Measurements from ENCODE around the gene FKBP11.
A peak's percentile ranks its signal among the peaks of the same experiment; 100 is the strongest.

The FKBP11 gene

GRCh38 chr12:48925304-48926011, at the start of gene FKBP11:
Gene FKBP11 (minus strand): TSS chr12:48925492. CDS start chr12:48925428, 64 bp downstream.
- no peak for DNase-seq

- DNase-seq = no peak
Observed at GRCh38 chr12:48973941-48974673, 48.8 kb upstream of the FKBP11 start.

GRCh38 chr12:48973531-48973930, 48.2 kb upstream of the FKBP11 start:
- DNase-seq = no peak

GRCh38 chr12:48972952-48973483, 47.7 kb upstream of the FKBP11 start:
- DNase-seq = no peak

- no peak for DNase-seq
Observed at GRCh38 chr12:48972213-48972951, 47.1 kb upstream of the FKBP11 start.

GRCh38 chr12:48970702-48971334, 45.5 kb upstream of the FKBP11 start:
- DNase-seq = no peak

- no peak for DNase-seq
Observed at GRCh38 chr12:48969833-48970701, 44.8 kb upstream of the FKBP11 start.

GRCh38 chr12:48969160-48969771, 44.0 kb upstream of the FKBP11 start:
- DNase-seq = no peak

- no peak for DNase-seq
Observed at GRCh38 chr12:48968467-48968866, 43.2 kb upstream of the FKBP11 start.

GRCh38 chr12:48967991-48968390, 42.7 kb upstream of the FKBP11 start:
- no peak for DNase-seq

GRCh38 chr12:48966177-48966895, 41.0 kb upstream of the FKBP11 start:
- DNase-seq = no peak

GRCh38 chr12:48965298-48965838, 40.1 kb upstream of the FKBP11 start:
- DNase-seq = no peak

GRCh38 chr12:48961801-48962200, 36.5 kb upstream of the FKBP11 start:
- no peak for DNase-seq

- DNase-seq = no peak
Observed at GRCh38 chr12:48961331-48961730, 36.0 kb upstream of the FKBP11 start.

- no peak for DNase-seq
Observed at GRCh38 chr12:48960834-48961233, 35.5 kb upstream of the FKBP11 start.

GRCh38 chr12:48958049-48958388, 32.7 kb upstream of the FKBP11 start:
- no peak for DNase-seq

- peak; percentile 87 for DNase-seq
Observed at GRCh38 chr12:48957141-48958048, 32.1 kb upstream of the FKBP11 start, which contains the start of gene ARF3. Gene ARF3 (minus strand): TSS chr12:48957487. CDS start chr12:48941095, 16,392 bp downstream.

GRCh38 chr12:48956279-48957140, 31.2 kb upstream of the FKBP11 start:
- peak; percentile 86 for DNase-seq

Measured in NCI-H2227 treated with DMSO at 0.1 percent for 48 hours (cell line).